A549 treated with dexamethasone at 1 μM for 4 hours (cell line): Measurements from ENCODE around the gene DMRTC2. TPM values are rescaled to one million over a fixed set of nuclear protein-coding genes. Genes with fewer than 3 reads are reported as not detected.

Experiments
- total RNA-seq: library from RNA; stranded (reverse); fragments of 200-300 nt; extraction: Qiagen RNA extraction; gene quantifications from 5 replicates; pipeline ENCODE4 v1.2.3, GENCODE V29; 2022

The DMRTC2 gene
- total RNA-seq = not detected in 5 replicates

GRCh38 chr19:41845001-41845050 lies at the start of gene DMRTC2:
Gene DMRTC2, plus strand, starts transcription at chr19:41845042. Its CDS starts 2,387 bp downstream, at chr19:41847429.

GRCh38 chr19:41796362-41796761 lies 48.5 kb upstream of the DMRTC2 start, which contains the start of gene CEACAM3:
Gene CEACAM3, plus strand, starts transcription at chr19:41796587. Its CDS starts 91 bp downstream, at chr19:41796678.

GRCh38 chr19:41844601-41845000 lies 241 bp upstream of the DMRTC2 start, which contains the start of gene LYPD4:
Gene LYPD4, minus strand, starts transcription at chr19:41844683. Its CDS starts 5,398 bp downstream, at chr19:41839285.

GRCh38 chr19:41859618-41860418 lies 15.0 kb downstream of the DMRTC2 start, which contains the start of gene RPS19:
Gene RPS19, plus strand, starts transcription at chr19:41860255. Its CDS starts 520 bp downstream, at chr19:41860775.

GRCh38 chr19:41876847-41877832 lies 32.3 kb downstream of the DMRTC2 start, which contains the start of gene CD79A:
Gene CD79A, plus strand, starts transcription at chr19:41877279. Its CDS starts 26 bp downstream, at chr19:41877305.

GRCh38 chr19:41882568-41883462 lies 38.0 kb downstream of the DMRTC2 start, which contains the start of gene ARHGEF1:
Gene ARHGEF1, plus strand, starts transcription at chr19:41883184. Its CDS starts 4,899 bp downstream, at chr19:41888083.

Other genes starting within 250 kb of the DMRTC2 start
- not detected in 5 replicates for gene CEACAM4, start 218.0 kb upstream of the DMRTC2 start, total RNA-seq
- gene CEACAM7, start 156.8 kb upstream of the DMRTC2 start, total RNA-seq = 0.04 to 0.12 TPM (median 0.09 TPM) in 4 of 5 replicates, not detected in the other
- gene CEACAM5, start 136.4 kb upstream of the DMRTC2 start, total RNA-seq = 1.5 to 1.9 TPM (median 1.6 TPM) in 5 replicates
- gene CEACAM6, start 89.5 kb upstream of the DMRTC2 start, total RNA-seq = 14.6 to 24.6 TPM (median 18.9 TPM) in 5 replicates
- not detected in 5 replicates for gene CEACAM3, start 48.5 kb upstream of the DMRTC2 start, total RNA-seq
- not detected in 5 replicates for gene LYPD4, start 359 bp upstream of the DMRTC2 start, total RNA-seq
- 7,258 to 11,211 TPM (median 7,692 TPM) in 5 replicates for gene RPS19, start 15.2 kb downstream of the DMRTC2 start, total RNA-seq
- gene CD79A, start 32.2 kb downstream of the DMRTC2 start, total RNA-seq = 0.92 to 1.2 TPM (median 1.0 TPM) in 5 replicates
- gene ARHGEF1, start 38.1 kb downstream of the DMRTC2 start, total RNA-seq = 73.8 to 121 TPM (median 110 TPM) in 5 replicates
- gene ERFL, start 83.4 kb downstream of the DMRTC2 start, total RNA-seq = 0.21 to 0.37 TPM (median 0.30 TPM) in 5 replicates
- 176 to 234 TPM (median 210 TPM) in 5 replicates for gene RABAC1, start 114.3 kb downstream of the DMRTC2 start, total RNA-seq
- 2.9 to 5.9 TPM (median 4.7 TPM) in 5 replicates for gene ATP1A3, start 149.2 kb downstream of the DMRTC2 start, total RNA-seq
- 0.21 to 0.85 TPM (median 0.43 TPM) in 5 replicates for gene GRIK5, start 225.2 kb downstream of the DMRTC2 start, total RNA-seq
- gene ZNF574, start 231.1 kb downstream of the DMRTC2 start, total RNA-seq = 27.5 to 39.1 TPM (median 36.6 TPM) in 5 replicates